ENCODE data around the gene C6orf132. TPM values are rescaled to one million over a fixed set of nuclear protein-coding genes. Genes with fewer than 3 reads are reported as not detected.
A peak's percentile ranks its signal among the peaks of the same experiment; 100 is the strongest.

The C6orf132 gene
- total and polyA plus RNA-seq, 2 experiments from 2014 or later = 22.2 to 40.9 TPM

- Mint-ChIP-seq H3K27ac (no peak overlapping the region), H3K4me3 (peak overlapping the region; percentile 60; the same call in 2 of the 3 replicates), H3K4me1 (peaks cover 23% of the 10 kb centered on the region), H3K36me3 (ENCODE audit: low read depth) (peaks cover 52% of the 10 kb centered on the region), H3K9me3 (no peaks in the 10 kb centered on the region), H3K27me3 (ENCODE audit: insufficient read depth, low read depth, poor library complexity) (peaks cover 19% of the 10 kb centered on the region)
- Histone ChIP-seq H3K27me3 (ENCODE audit: insufficient read depth) (peaks cover 12% of the 10 kb centered on the region; the same call in 1 of the 2 replicates), H3F3A (replicated peaks; ENCODE audit: low read depth) (peaks cover 35% of the 10 kb centered on the region), H2AFZ (peak overlapping the region; percentile 66; the same call in 1 of the 2 replicates), H3K4me2 (peak overlapping the region; percentile 86), H3K4me3 (peak overlapping the region; percentile 71), H4K20me1 (replicated peaks; ENCODE audit: insufficient read depth) (peaks cover 19% of the 10 kb centered on the region), H3K27ac (ENCODE audit: low read depth) (0 out of 2 replicates have a peak overlapping the region, but pooled peaks have one; percentile 66), H3K9me2 (ENCODE audit: insufficient read depth) (no peaks in the 10 kb centered on the region), H3K36me3 (ENCODE audit: insufficient read depth) (peaks cover 3% of the 10 kb centered on the region; the same call in 1 of the 2 replicates), H3K79me2 (replicated peaks; ENCODE audit: insufficient read depth) (no peaks in the 10 kb centered on the region), H3K4me1 (ENCODE audit: insufficient read depth) (peaks cover 16% of the 10 kb centered on the region; the same call in 1 of the 2 replicates)
- TF ChIP-seq ZNF462 (CRISPR knock-in tag; IDR thresholded peaks at IDR 0.05) (no peak), POLR2AphosphoS5 (IDR thresholded peaks at IDR 0.05; ENCODE audit: low read depth) (no peak), EZH2phosphoT487 (IDR thresholded peaks at IDR 0.05; ENCODE audit: unreplicated experiment) (no peak), REST (IDR thresholded peaks at IDR 0.05; ENCODE audit: unreplicated experiment) (no peak), STAT1 (IDR thresholded peaks at IDR 0.05; ENCODE audit: unreplicated experiment) (no peak), ZNF331 (CRISPR knock-in tag; IDR thresholded peaks at IDR 0.05; ENCODE audit: low read depth) (no peak), JUNB (IDR thresholded peaks at IDR 0.05; ENCODE audit: unreplicated experiment) (no peak)
- TF ChIP-seq, protein P1, sequence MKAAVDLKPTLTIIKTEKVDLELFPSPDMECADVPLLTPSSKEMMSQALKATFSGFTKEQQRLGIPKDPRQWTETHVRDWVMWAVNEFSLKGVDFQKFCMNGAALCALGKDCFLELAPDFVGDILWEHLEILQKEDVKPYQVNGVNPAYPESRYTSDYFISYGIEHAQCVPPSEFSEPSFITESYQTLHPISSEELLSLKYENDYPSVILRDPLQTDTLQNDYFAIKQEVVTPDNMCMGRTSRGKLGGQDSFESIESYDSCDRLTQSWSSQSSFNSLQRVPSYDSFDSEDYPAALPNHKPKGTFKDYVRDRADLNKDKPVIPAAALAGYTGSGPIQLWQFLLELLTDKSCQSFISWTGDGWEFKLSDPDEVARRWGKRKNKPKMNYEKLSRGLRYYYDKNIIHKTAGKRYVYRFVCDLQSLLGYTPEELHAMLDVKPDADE (IDR thresholded peaks at IDR 0.05) = no peak
- TF ChIP-seq, protein P2, sequence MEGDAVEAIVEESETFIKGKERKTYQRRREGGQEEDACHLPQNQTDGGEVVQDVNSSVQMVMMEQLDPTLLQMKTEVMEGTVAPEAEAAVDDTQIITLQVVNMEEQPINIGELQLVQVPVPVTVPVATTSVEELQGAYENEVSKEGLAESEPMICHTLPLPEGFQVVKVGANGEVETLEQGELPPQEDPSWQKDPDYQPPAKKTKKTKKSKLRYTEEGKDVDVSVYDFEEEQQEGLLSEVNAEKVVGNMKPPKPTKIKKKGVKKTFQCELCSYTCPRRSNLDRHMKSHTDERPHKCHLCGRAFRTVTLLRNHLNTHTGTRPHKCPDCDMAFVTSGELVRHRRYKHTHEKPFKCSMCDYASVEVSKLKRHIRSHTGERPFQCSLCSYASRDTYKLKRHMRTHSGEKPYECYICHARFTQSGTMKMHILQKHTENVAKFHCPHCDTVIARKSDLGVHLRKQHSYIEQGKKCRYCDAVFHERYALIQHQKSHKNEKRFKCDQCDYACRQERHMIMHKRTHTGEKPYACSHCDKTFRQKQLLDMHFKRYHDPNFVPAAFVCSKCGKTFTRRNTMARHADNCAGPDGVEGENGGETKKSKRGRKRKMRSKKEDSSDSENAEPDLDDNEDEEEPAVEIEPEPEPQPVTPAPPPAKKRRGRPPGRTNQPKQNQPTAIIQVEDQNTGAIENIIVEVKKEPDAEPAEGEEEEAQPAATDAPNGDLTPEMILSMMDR (conservative IDR thresholded peaks at IDR 0.05; ENCODE audit: low read depth in 2 of 2) = no peak
- peak; percentile 72 for DNase-seq (ENCODE audit: low spot score)
- ATAC-seq = peak; percentile 52
Measured at GRCh38 chr6:42104804-42105125, 37.7 kb downstream of the C6orf132 start.
